Adrenal gland (tissue), 5 donors: ENCODE results near the gene RASEF.
A peak's percentile ranks its signal among the peaks of the same experiment; 100 is the strongest.

ENCODE experiments used
- POLR2A ChIP-seq, 2 donors: fragments of 450-650 bp; IDR thresholded peaks; one replicate each; pipeline ENCODE4 v1.6.1; 2017; ENCODE audit warnings: antibody characterized with exemption in 2 of 2, mild to moderate bottlenecking in 2 of 2, moderate library complexity in 1 of 2
- TF ChIP-seq, protein P1 (sequence below), 6 experiments: fragments of 450-650 bp in 4 of 6; fragments of 200-600 bp in 2 of 6; sonication (generic) in 1 of 6; IDR thresholded peaks; 1 replicate in 5 of 6; 2 replicates in 1 of 6; pipeline versions ENCODE4 v1.5.1 to v1.8.0; 2016 to 2021; ENCODE audit warnings: antibody characterized with exemption in 6 of 6, mild to moderate bottlenecking in 2 of 6, moderate library complexity in 1 of 6
- donor health status: DM: no; HTN: no; CAD: no.

DNA sequence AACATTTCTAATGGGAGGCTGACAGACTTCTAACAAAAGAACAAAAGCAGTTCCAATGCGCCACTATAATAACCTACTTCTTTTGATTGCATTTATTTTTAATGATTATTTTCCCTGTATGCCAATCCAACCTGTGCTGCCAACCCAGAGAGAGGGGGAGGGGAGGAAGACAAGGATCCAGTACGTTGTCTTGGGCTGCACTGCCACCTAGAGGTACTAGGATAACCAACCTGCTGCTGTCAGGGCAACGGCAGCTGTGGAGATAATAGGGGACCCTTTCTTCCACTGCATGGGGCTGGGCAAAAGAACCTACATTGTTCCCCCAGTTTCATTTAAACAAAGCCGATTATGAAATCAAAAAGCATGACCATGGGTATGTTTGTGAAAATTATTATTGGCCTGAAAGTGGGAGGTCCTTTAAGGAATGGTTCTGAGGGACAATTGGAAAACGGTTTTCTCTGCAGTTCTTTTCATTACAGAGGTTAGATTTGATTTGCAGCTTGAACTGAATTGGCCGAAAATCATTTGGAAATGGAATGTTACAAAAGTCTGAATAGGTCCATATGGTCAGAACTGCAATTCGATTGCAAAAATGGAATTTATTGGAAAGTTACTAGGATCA is 101.3 kb downstream of the RASEF start:
- TF ChIP-seq, protein P1, sequence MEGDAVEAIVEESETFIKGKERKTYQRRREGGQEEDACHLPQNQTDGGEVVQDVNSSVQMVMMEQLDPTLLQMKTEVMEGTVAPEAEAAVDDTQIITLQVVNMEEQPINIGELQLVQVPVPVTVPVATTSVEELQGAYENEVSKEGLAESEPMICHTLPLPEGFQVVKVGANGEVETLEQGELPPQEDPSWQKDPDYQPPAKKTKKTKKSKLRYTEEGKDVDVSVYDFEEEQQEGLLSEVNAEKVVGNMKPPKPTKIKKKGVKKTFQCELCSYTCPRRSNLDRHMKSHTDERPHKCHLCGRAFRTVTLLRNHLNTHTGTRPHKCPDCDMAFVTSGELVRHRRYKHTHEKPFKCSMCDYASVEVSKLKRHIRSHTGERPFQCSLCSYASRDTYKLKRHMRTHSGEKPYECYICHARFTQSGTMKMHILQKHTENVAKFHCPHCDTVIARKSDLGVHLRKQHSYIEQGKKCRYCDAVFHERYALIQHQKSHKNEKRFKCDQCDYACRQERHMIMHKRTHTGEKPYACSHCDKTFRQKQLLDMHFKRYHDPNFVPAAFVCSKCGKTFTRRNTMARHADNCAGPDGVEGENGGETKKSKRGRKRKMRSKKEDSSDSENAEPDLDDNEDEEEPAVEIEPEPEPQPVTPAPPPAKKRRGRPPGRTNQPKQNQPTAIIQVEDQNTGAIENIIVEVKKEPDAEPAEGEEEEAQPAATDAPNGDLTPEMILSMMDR (IDR thresholded peaks at IDR 0.05), result peak; percentile 66 to 89 (median 80)
- TF ChIP-seq POLR2A (IDR thresholded peaks at IDR 0.05), result no peak
